NB4 (cell line): ENCODE measurements around the gene MEGF11.

ENCODE experiments used
- MYC ChIP-seq: IDR thresholded peaks from 2 replicates; pipeline ENCODE4 v1.6.1; 2011; ENCODE audit warnings: low read depth, low read length
- POLR2A ChIP-seq: IDR thresholded peaks from 2 replicates; pipeline ENCODE4 v1.6.1; 2011; ENCODE audit warnings: mild to moderate bottlenecking; ENCODE audit not compliant: insufficient read length; ENCODE audit errors: extremely low read depth
- TF ChIP-seq, protein P1 (sequence below): IDR thresholded peaks from one replicate; pipeline ENCODE4 v1.5.1; 2012; ENCODE audit warnings: low read depth, low read length
- TF ChIP-seq, protein P2 (sequence below): IDR thresholded peaks from 2 replicates; pipeline ENCODE4 v1.6.1; 2011; ENCODE audit warnings: low read depth, low read length

DNA sequence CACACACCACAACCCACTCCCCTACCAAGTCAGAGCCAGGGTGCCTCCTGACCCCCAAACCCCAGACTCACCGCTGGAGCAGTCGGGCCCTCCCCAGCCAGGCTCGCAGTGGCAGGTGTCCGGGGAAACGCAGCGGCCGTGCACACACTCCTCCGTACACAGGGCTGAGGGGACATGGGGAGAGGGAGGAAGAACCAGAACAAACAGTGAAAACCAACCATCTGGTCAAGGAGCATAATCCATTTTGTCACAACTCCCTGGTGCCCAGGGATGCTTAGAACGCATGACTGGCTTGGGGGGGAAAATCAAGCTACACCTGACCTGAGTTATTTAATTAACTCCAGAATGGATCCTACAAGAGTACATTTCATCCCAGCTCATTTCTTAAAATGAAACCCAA, 159.2 kb downstream of the MEGF11 start:
- TF ChIP-seq, protein P1, sequence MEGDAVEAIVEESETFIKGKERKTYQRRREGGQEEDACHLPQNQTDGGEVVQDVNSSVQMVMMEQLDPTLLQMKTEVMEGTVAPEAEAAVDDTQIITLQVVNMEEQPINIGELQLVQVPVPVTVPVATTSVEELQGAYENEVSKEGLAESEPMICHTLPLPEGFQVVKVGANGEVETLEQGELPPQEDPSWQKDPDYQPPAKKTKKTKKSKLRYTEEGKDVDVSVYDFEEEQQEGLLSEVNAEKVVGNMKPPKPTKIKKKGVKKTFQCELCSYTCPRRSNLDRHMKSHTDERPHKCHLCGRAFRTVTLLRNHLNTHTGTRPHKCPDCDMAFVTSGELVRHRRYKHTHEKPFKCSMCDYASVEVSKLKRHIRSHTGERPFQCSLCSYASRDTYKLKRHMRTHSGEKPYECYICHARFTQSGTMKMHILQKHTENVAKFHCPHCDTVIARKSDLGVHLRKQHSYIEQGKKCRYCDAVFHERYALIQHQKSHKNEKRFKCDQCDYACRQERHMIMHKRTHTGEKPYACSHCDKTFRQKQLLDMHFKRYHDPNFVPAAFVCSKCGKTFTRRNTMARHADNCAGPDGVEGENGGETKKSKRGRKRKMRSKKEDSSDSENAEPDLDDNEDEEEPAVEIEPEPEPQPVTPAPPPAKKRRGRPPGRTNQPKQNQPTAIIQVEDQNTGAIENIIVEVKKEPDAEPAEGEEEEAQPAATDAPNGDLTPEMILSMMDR = no peak
- TF ChIP-seq POLR2A = no peak
- no peak for TF ChIP-seq MYC
- TF ChIP-seq, protein P2, sequence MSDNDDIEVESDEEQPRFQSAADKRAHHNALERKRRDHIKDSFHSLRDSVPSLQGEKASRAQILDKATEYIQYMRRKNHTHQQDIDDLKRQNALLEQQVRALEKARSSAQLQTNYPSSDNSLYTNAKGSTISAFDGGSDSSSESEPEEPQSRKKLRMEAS = no peak
